Ramos (cell line): ENCODE data around the gene DYNC2LI1.

ENCODE experiments used
- in situ Hi-C: fragments of 300-500 bp; cut with MboI; formaldehyde crosslinking; loops from one replicate; pipeline ENCODE4 v1.14.3; 2022; ENCODE audit warnings: low sequenced_read_pairs; ENCODE audit not compliant: unreplicated experiment

The DYNC2LI1 gene

GRCh38 chr2:43762286-43762685, 11.6 kb upstream of the DYNC2LI1 start:
- in situ Hi-C loops = no loop called here

DNA sequence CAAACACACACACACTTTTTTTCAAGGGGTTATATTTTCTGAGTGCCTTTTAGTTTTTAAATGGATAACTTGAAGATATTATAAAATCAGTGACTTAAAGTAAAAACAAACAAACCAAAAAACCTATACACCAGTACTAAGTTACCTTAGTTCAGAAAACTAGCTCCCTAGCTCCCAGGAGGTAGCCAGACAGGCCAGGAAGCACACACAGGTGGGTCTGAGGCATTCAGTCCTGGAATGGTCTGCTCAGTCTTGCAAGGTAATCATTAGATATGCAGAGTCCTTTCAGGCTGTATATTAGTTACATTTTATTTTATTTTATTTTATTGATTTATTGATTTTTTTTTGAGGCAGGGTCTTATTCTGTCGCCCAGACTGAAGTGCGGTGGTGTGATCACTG, 10.7 kb upstream of the DYNC2LI1 start:
- in situ Hi-C loops = no loop called here

DNA sequence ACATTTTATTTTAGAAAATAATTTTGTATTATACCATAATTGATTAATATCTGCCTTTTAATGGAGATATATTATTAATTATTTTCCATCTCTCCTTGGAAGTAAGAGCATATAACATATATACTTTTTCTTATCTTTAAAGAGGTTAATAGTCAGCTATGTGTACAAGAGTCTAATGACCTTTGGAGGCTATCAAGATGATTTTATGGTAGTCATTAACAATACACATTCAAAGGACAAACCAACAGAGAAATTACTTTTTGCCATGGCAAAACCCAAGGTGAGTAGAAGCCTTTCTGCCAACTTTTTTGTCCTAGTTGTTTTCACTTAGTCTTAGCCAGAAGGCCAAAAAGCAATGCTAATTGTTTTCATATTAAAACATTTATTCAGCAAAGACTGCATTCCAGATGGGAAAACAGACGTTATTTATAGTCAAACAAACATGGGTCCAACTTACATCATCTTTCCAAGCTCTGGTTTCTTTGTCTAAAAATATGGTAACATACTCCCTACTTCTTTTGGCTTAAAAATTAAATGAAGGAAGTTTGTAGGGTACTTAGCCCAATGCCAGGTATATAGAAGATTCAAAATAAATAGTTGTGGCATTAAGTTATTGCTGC, 9.6 kb upstream of the DYNC2LI1 start:
- in situ Hi-C loops = no loop called here

GRCh38 chr2:43766006-43766405, 7.8 kb upstream of the DYNC2LI1 start:
- in situ Hi-C loops = no loop called here

DNA sequence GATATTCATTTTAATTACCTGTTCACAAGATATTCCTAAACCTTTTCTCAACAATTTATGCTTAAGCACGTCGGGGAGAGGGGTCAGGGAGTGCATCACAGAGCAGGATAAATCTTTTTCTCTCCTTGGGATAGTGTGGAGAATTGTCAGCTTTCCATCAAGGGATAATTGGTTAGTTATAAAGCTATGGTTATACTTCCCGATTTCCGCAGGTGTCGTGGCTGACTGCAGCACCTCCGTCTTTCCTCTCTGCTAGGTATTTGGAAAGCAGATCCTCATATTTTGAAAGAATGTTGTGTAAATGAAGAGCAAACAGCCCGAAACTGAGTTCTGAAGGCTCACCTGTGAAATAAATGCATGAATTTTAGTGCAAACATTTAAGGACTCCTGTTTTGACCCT, 778 bp downstream of the DYNC2LI1 start:
- in situ Hi-C loops = no loop called here

GRCh38 chr2:43776324-43776723, 2.5 kb downstream of the DYNC2LI1 start:
- in situ Hi-C loops = no loop called here

DNA sequence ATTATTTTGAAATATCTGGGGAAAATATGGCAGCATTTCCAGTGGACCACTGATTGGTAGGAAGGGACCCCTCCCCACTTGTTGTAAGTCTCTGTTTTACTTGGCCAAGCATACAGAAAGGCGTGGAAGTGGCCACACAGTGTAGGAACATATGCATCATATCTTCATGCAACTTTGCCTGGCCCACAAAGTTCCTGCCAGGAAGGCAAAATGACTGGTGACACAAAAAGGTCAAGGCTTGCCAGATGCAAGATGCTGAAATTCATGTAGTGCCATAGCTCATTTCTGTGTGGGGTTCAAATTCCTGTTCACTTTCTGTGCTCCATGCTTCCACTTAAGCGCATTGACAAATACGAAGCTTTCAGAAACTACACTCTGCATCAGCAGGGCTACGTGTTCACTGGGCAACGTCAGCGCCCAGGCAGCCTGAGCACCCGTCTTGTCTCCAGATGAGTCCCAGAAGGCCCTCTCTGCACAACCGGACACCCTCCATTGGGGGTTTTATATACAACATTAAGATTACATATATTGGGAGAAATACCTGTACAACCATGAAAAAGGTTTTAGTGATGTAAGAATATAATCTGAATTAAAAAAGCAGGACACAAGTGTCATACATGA, 3.6 kb downstream of the DYNC2LI1 start:
- in situ Hi-C loops = no loop called here

- in situ Hi-C loops = no loop called here
Observed at GRCh38 chr2:43778233-43778632, 4.4 kb downstream of the DYNC2LI1 start.

GRCh38 chr2:43787895-43788294, 14.1 kb downstream of the DYNC2LI1 start:
- in situ Hi-C loops = no loop called here

DNA sequence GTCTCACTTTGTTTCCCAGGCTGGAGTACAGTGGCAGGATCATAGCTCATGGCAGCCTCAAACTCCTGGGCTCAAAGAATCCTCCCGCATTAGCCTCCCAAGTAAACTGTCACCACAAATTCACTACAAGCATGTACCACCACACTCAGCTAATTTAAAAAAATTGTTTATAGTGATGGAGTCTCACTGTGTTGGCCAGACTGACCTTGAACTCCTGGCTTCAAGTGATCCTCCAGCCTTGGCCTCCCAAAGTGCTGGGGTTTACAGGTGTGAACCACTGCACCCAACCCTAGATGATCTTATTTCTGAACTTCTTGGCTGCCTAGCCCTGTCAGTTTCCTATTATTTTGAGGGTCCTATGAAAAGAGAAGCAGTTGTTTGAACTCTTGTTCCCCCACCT, 14.8 kb downstream of the DYNC2LI1 start:
- in situ Hi-C loops = no loop called here

DNA sequence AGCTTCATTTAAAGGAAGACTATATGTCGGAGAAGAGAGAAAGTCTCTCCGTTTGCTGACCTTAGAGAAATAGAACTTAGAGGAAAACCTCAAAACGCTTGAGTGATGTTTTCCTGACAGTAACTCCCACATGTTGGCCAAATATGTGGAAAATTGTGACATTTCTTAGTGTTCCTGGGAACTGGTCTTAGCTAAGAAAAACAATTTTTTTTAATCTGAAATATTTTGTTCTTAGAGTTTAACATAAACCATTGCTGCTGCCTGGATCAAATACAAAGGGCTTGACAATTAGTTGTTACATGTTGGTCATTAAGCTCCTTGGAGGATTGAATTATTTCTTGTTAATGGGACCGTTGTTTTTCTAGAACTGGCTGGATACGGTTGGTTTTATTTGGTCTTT, 16.3 kb downstream of the DYNC2LI1 start:
- in situ Hi-C loops = no loop called here

DNA sequence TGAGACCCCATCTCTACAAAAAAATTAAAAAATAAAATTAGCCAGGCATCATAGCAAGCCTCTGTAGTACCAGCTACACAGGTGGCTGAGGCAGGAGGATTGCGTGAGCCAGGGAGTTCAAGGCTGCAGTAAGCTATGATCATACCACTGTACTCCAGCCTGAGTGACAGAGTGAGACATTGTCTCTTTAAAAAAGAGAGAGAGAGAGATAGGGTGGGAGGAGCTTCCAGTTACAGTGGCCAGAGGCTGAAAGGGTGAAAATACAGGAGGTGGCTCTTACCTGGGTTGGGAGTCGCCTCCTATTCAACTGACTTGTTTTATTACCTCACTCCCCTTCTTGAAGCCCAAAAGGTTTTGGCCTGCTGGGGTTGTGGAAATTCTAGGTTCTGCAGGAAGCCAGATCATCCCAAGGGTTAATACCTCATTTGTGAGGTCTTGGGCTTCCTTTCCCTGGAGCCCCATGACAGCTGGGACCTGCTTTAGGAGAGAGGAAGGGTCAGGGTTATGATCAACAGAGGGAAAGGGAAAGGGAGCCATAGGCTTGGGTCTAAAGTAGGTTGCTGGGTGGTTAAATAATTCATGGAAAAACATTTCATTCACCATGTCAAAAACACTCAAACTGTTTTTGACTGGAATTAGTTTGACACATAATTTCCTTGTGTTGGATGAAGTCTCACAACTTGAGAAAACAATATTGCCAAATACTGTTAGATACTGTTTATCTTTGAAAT, 17.4 kb downstream of the DYNC2LI1 start:
- in situ Hi-C loops = no loop called here

DNA sequence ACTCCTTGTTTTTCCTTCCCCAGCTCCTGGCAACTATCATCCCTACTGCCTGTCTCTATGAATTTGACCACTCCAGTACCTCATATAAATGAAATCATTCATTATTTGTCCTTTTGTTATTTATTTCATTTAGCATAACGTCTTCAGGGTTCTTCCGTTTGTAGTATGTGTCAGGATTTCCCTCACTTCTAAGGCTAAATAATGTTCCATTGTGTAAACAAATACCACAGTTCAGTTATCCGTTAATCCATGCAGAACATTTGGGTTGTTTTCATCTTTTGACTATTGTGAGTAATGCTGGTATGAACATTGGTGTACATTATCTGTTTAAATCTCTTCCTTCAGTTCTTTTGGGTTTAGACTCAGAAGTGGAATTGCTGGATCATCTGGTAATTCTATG, 18.8 kb downstream of the DYNC2LI1 start:
- in situ Hi-C loops = no loop called here

DNA sequence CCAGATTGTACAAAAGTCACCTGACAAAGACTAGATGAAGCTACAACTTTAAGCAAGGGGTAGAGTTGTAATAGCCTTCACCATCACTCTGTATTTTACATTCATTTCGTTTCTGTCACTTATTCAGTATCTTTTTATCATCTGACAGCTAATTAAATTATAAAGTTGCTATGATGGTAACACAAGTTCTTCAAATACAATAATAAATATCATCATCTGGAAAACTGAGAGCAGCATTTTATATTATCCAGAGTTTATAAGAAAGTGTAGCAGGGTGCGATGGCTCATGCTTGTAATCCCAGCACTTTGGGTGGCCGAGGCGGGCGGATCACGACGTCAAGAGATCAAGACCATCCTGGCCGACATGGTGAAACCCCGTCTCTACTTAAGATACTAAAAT, 21.1 kb downstream of the DYNC2LI1 start:
- in situ Hi-C loops = no loop called here

GRCh38 chr2:43796206-43796605, 22.4 kb downstream of the DYNC2LI1 start:
- in situ Hi-C loops = no loop called here

- in situ Hi-C loops = no loop called here
Observed at GRCh38 chr2:43798300-43798699, 24.5 kb downstream of the DYNC2LI1 start.

- in situ Hi-C loops = no loop called here
Observed at GRCh38 chr2:43800894-43801293, 27.1 kb downstream of the DYNC2LI1 start.

DNA sequence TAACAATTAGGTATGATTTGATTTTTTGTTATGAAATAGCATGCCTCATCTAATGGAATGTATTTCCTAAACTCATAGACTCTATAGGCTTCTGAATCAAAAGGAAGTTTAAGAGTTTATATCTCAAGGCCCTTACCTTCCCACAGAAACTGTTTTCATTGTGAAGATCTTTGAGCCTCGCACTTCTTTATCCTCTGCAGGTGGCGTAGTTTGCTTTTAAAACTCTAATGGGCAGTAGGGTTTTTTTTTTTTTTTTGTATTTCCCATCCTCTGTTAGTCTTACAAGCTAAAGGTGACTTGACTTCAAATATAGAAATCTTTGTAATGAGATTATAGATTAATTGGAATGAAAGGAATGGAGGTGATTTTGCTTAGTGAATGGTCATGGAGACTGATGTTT, 28.3 kb downstream of the DYNC2LI1 start:
- in situ Hi-C loops = no loop called here

GRCh38 chr2:43803113-43803512, 29.3 kb downstream of the DYNC2LI1 start:
- in situ Hi-C loops = no loop called here

DNA sequence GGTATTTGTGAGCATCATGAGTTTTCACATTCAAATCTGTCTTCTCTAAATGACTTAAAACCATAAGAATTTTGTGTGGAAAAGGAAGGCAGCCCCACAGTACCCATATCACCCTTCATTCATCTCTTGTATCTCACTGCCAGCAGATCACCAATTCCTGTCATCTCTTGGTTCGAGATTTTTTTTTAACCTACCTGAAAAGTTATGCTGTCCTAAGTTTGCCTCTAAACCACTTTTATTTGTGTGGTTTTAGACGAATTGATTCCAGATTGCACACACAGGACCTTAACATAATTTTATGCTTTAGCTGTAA, 32.8 kb downstream of the DYNC2LI1 start:
- in situ Hi-C loops = no loop called here

DNA sequence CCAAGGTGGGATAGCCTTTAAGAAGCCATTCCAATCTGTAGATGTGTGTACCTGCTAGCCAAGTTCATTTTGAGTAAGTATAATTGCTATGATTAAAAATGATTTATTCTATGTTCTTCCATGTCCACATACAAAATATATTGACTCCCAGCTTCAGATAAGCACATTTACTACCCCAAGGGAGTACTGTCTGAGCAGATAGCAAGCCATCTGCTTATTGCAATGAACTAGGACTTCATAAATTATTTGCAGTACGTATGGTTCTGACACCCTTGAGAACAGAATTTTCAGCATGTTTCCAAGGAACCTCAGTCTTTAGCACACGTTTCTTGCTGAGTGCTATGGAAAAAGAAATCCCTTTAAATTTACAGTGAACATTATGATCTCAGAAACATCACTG, 36.6 kb downstream of the DYNC2LI1 start:
- in situ Hi-C loops = no loop called here

- in situ Hi-C loops = no loop called here
Observed at GRCh38 chr2:43810888-43811287, 37.0 kb downstream of the DYNC2LI1 start.
